ENCODE data around the gene GP5.

GP5 gene, protein sequence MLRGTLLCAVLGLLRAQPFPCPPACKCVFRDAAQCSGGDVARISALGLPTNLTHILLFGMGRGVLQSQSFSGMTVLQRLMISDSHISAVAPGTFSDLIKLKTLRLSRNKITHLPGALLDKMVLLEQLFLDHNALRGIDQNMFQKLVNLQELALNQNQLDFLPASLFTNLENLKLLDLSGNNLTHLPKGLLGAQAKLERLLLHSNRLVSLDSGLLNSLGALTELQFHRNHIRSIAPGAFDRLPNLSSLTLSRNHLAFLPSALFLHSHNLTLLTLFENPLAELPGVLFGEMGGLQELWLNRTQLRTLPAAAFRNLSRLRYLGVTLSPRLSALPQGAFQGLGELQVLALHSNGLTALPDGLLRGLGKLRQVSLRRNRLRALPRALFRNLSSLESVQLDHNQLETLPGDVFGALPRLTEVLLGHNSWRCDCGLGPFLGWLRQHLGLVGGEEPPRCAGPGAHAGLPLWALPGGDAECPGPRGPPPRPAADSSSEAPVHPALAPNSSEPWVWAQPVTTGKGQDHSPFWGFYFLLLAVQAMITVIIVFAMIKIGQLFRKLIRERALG

GRCh38 chr3:194399166-194399565, at the start of gene GP5:
Gene GP5 (minus strand): TSS chr3:194399266. CDS start chr3:194398282, 984 bp downstream.
- DNase-seq: no peak

DNA sequence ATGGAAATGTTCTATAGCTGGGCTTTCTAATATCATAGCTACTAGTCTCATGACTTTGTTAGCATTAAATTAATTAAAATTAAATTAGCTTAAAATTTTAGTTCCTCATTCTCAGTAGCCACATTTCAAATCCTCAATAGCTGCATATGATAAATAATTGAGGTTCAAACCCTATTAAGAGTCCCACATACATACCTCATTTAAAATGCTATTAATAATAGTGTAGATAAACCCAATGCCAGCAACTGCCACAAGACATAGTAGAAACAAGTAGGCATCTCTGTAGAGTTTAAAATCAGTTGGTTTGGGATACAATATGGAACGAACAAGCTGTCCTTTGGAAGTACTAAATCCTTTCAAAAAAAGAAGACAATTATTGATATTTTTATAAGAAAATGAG, 48.6 kb upstream of the GP5 start:
- no peak for DNase-seq

DNA sequence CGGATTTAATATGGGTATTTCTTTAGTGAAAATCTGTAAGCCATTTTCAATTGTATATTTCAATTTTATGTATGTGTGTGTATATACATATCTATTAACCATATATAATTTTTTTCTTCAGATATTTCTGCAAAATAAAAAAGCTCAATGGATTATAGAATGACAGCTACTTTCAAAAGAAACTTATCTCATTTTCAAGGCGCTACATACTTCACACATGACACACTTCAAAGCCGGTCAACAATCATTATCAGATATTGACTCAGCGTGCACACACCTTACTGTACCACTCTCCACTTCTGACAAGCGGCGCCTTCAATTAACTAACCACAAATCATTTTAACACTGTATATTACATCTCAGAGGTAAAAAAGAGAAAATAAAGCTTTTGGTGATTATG, 48.1 kb upstream of the GP5 start:
- peak; percentile 38 for DNase-seq

DNA sequence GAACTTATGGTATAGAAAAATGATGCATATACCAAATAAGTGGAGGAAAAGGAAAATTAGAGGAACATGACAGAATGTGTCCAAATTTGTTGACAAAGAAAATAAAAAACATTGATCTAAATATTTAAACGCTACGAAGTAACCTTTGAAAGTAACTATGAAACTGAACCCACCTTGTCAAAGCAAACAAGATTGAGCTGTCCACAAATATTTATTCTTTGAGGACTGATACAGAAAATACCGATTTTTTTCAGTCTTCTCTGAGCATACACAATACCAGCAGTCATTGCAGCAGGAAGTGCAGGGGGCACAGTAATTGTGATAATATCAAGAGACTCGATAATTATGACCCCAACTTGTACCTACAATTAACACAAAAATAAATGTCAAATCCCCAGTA, 47.7 kb upstream of the GP5 start:
- DNase-seq: no peak

- DNase-seq: no peak
Measured at GRCh38 chr3:194446172-194446571, 47.1 kb upstream of the GP5 start.

DNA sequence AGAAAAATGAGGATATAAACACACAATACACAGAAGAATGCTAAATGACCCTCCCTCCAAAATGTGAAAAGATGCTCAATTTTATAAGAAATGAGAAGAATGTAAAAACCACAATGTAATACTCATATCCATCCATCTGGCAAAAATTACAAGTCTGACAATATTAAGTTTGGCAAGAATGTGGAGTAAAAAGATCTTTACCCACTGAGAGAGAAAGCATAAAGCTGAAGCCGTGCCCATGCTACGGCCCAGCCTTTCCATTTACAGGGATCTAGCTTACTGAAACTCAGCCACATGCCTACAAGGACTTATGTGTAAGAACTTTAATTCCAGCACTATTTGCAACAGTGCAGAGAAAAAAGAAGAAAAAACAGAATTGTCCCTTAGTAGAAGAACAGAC, 44.8 kb upstream of the GP5 start:
- DNase-seq: no peak

GRCh38 chr3:194440756-194441155, 41.7 kb upstream of the GP5 start:
- DNase-seq: no peak

DNA sequence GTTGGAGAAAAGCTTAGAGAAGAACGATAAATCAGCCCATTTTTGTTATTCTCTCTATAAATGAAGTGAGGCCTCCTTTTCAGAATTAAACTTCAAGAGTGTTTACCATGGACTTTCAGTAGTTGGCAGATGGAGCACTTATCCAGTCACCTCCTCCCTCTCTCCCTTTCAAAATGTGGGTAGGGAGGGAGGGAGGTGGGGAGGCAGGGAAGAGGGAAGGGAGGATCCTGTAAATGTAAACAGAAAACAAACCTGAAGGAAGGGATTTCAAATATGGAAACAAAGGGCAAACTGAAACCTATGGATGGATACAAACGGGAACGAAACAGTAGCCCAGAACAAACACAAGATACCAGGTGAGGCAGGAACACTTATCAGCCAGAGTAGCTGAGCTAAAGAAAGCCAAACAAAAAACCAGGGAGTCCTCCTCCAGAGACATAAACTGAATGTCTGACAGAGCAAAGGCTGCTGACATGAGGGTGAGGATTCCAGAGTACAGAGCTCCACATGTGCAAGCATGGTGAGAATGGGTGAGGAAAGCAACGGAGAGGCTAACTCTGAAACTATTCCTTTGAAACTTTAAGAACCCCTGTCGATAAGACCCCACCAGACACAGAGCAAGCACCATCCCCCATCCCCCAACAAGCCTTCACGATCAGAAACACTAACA, 41.0 kb upstream of the GP5 start:
- peak; percentile 86 for DNase-seq

DNA sequence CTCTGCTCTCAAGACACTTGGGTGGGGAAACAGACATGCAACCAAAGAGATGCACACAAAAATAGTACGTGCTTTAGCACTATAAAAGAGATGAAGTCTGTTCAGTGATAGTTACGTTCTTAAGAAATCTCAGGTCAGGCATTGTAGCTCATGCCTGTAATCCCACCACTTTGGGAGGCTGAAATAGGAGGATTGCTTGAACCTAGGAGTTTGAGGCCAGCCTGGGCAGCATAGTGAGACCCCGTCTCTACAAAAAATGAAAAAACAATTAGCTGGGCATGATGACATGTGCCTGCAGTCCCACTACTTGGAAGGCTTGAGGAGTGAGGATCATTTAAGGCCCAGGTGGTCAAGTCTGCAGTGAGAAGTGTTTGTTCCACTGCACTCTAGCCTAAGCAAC, 35.4 kb upstream of the GP5 start:
- no peak for DNase-seq

DNA sequence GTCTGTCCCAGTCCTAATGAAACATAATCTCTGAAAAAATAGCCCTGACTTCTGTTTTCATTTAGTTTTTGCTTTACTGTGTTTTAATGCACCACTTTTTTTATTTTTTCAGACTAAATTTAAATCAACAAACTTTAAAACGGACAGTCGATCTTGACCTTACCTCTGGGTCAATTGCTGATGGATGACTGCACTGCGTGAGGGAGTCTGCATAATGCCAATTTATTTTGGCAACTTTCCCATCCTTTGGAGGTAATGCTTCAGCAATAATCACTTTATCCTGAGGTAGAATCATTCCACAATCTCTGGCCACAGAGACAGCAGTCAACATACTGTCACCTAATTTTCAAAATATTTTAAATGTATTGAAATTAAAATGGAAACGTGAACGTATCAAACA, 32.5 kb upstream of the GP5 start:
- no peak for DNase-seq

DNA sequence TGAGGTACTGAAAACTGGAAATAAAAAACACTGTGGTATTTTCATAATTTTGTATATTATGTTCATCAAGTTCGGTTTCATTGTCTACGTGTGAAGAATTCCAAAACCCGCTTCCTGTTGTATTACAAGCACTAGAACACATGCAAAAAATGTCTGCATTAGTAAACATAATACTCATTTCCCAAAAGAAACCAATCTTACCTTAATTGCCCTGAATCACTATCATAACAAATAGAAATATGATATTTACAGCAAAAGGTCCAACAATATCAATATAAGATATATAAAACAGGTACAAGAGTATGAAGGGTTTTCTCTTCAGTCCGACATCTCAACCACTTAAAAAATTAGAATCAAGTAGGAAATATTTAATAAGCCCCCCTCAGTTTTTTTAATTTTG, 26.3 kb upstream of the GP5 start:
- no peak for DNase-seq

GRCh38 chr3:194424953-194425352, 25.9 kb upstream of the GP5 start:
- DNase-seq: no peak

DNA sequence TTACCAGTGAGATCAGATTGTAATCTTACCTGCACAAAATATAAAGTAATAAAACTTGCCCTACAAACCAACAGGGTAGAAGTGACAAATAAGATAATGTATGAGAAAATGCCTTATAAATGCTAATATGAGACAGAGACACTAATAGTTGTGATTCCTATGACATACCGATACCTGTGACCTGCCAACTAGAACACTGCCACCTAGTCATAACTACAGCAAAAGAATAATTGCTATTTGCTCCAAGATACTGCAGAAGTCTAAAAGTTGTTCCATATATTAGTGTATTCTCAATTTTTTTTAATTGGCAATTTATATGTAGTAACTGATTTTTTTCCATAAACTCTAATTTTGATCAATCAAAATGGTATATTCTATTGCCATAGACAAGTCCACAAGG, 25.3 kb upstream of the GP5 start:
- DNase-seq: no peak

GRCh38 chr3:194423317-194423716, 24.3 kb upstream of the GP5 start:
- no peak for DNase-seq

- DNase-seq: no peak
Measured at GRCh38 chr3:194422188-194422587, 23.1 kb upstream of the GP5 start.

GRCh38 chr3:194418671-194419070, 19.6 kb upstream of the GP5 start:
- DNase-seq: no peak

DNA sequence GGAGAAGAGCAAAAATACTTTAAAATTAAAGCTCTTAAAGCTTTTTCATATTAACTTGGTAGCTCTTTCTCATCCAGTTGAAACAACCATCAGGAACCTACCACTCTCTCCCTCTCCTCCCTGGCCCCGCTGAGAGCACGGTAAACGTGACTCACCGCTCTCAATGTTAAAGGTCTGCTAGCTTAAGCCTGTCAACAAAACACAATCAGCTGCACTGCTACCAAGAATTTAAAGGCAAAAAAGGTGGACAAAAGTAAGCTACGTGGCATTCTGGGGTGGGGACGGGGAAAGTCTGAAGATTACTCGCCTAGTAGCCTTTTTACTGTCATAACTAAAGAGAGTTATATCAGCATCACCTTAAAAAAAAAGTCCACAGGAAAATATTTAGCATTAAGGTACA, 8.4 kb upstream of the GP5 start:
- DNase-seq: no peak

GRCh38 chr3:194405766-194406165, 6.7 kb upstream of the GP5 start:
- no peak for DNase-seq

- DNase-seq: peak; percentile 22
Measured at GRCh38 chr3:194404365-194405140, 5.5 kb upstream of the GP5 start.

DNA sequence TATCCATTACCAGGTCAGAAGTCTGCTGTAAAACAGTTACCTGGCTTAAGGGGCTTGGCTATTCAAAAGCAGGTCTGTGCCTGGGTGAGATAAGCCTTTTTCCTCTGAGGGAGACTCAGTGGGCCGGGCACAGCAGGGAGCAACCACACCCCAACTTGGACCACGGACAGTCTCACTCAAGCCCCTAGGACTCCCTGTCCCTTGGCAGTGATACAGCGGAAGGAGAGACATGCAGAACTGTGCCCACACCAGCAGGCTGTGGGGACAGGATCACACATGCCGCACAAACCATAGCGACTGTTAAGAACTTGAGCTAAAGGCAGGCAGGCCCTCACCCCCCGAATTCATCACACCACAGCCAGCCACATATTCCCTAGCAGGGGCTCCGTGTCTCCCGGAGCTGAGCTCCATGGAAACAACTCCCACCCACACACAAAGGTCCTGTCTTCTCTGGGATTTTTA, 2.8 kb upstream of the GP5 start:
- no peak for DNase-seq

DNA sequence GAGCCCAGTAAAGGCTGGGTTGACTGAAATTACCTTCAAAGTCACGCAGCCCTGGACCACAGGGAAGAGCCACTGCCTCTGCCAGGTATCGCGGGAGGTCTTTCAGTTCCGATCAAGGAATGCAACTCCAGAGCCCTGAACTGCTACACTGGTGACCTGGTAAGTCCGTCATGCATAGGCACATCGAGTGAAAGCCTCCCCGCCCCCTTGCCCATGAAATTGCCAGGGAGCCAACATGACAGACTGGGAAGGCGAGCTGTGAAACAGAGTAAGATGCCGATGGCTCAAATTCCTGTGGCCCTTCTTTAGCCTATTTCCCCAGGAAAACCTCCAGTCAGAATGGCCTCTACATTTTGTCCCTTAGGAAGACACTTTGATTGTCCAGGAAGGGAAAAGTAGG, 2.3 kb upstream of the GP5 start:
- DNase-seq: no peak

DNA sequence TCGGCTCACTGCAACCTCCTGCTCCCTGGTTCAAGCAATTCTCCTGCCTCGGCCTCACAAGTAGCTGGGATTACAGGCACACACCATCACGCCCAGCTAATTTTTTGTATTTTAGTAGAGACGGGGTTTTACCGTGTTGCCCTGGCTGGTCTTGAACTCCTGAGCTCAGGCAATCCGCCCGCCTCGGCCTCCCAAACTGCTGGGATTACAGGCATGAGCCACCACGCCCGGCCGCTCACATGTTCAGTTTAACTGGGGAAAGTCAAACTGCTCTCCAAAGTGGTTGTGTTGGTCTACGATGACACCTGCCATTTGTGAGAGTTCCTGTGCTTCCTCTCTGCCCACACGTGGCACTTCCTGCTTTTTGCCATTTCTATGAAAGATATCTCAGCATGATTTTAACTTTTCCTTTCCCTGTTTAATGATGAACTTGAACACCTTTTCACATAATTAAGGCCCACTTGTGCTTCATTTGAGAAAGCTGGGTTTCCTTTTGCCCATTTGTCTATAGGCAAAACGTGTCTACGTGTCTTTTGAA, 877 bp upstream of the GP5 start:
- no peak for DNase-seq

- DNase-seq: no peak
Measured at GRCh38 chr3:194397757-194398312, 1.2 kb downstream of the GP5 start.
